Breast epithelium (tissue), 4 donors: Measurements from ENCODE around the gene DPEP3. TPM values are rescaled to one million over a fixed set of nuclear protein-coding genes. Genes with fewer than 3 reads are reported as not detected.

ENCODE experiments used
- DNase-seq, 2 donors: peaks; one replicate each; pipeline ENCODE4 v3.0.0-alpha.2; 2019; ENCODE audit warnings: low spot score in 2 of 2
- H3K27ac ChIP-seq, 2 donors: fragments of 200-600 bp; sonication (generic) in 1 of 2; one replicate each; pipeline ENCODE4 v1.5.1; 2016 to 2019; ENCODE audit warnings: mild to moderate bottlenecking in 1 of 2
- H3K27me3 ChIP-seq, 2 donors: fragments of 200-600 bp; sonication (generic) in 1 of 2; one replicate each; pipeline versions ENCODE4 v1.5.1 to v1.6.0; 2017 to 2019; ENCODE audit warnings: control low read depth in 1 of 2, mild to moderate bottlenecking in 1 of 2
- H3K36me3 ChIP-seq: fragments of 200-600 bp; one replicate; pipeline ENCODE4 v1.5.1; 2019
- H3K4me1 ChIP-seq, 2 donors: fragments of 200-600 bp; sonication (generic); one replicate each; pipeline ENCODE4 v1.5.1; 2016 to 2019; ENCODE audit warnings: control low read depth in 1 of 2
- H3K4me3 ChIP-seq, 3 donors: fragments of 200-600 bp; sonication (generic); 1 replicate in 2 of 3; 2 replicates in 1 of 3; pipeline ENCODE4 v1.5.1; 2016 to 2019; ENCODE audit warnings: mild to moderate bottlenecking in 3 of 3, moderate library complexity in 2 of 3
- H3K9me3 ChIP-seq, 2 donors: fragments of 200-600 bp; sonication (generic) in 1 of 2; one replicate each; pipeline ENCODE4 v1.5.1; 2016 to 2019; ENCODE audit warnings: control low read depth in 1 of 2
- CTCF ChIP-seq, 3 donors: fragments of 450-650 bp; IDR thresholded peaks; one replicate each; pipeline ENCODE4 v1.5.1; 2016 to 2017; ENCODE audit warnings: antibody characterized with exemption in 3 of 3, mild to moderate bottlenecking in 3 of 3, moderate library complexity in 3 of 3
- POLR2A ChIP-seq: fragments of 450-650 bp; IDR thresholded peaks from one replicate; pipeline ENCODE4 v1.6.1; 2016; ENCODE audit warnings: antibody characterized with exemption, mild to moderate bottlenecking, moderate library complexity
- POLR2AphosphoS5 ChIP-seq, 3 donors: sonication (generic); formaldehyde crosslinking; IDR thresholded peaks; one replicate each; pipeline ENCODE4 v1.6.1; 2017; ENCODE audit warnings: antibody characterized with exemption in 3 of 3
- intact Hi-C: fragments of 100-400 bp; cut with DNase I; formaldehyde crosslinking; loops from one replicate; pipeline ENCODE4 v1.15.1; 2023; ENCODE audit warnings: low total_unique reads
- total RNA-seq, 3 donors: library from RNA; depleted of rRNA; stranded (reverse); fragments of >200 nt; gene quantifications; one replicate each; pipeline ENCODE4 v1.1.0, GENCODE V29; 2016

Gene DPEP3
- total RNA-seq, 3 donors from 2014 or later: 0.29 TPM; not detected in 2

DNA sequence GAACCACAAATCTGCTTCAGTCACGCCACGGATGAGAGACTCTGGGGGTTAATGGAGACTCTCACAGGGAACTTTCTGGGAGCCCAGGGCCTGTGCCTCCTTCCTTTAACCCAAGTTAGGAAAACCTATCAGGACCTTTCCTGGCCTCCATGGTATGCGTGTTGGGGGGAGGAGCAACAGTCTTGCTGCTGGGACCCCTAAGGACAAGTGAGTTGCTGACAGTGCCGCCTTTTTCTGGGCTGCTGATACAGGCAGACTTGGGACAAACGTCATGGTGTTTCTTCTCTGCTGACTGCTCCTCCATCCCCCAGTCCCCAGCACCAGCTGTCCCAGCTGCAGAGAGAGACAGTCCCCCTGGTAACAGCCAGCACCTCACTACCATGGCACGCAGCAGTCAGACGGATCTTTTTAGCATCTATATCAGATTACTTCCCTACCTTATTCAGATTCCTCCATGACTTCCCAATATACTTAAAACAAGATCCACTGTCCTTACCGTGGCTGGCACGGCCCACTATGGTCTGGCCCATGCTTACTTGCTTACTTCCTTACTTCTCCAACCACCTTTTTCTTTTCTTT is 28.9 kb upstream of the DPEP3 start:
- no peaks in the 10 kb centered on the region for H3K36me3 ChIP-seq

GRCh38 chr16:68005786-68006286 is 25.5 kb upstream of the DPEP3 start:
- intact Hi-C loops: no loop called here
- no peak overlapping the region for H3K4me3 ChIP-seq
- DNase-seq: peak in 1 of 2 donors; percentile 25
- H3K36me3 ChIP-seq: no peaks in the 10 kb centered on the region
- no peaks in the 10 kb centered on the region for H3K27me3 ChIP-seq
- no peaks in the 10 kb centered on the region for H3K4me1 ChIP-seq
- no peak for TF ChIP-seq POLR2AphosphoS5 (IDR thresholded peaks at IDR 0.05)
- TF ChIP-seq POLR2A: no peak
- TF ChIP-seq CTCF (IDR thresholded peaks at IDR 0.05): no peak
- peak overlapping the region; percentile 44 to 66 for H3K27ac ChIP-seq
- no peaks in the 10 kb centered on the region for H3K9me3 ChIP-seq

More for the DNA sequence above, 28.9 kb upstream of the DPEP3 start:
- no peak for TF ChIP-seq CTCF (IDR thresholded peaks at IDR 0.05)
- TF ChIP-seq POLR2A: no peak
- no peak for TF ChIP-seq POLR2AphosphoS5 (IDR thresholded peaks at IDR 0.05)
- H3K27ac ChIP-seq: no peak overlapping the region
- no peaks in the 10 kb centered on the region for H3K9me3 ChIP-seq
- intact Hi-C loops: no loop called here
- no peak for DNase-seq
- no peaks in the 10 kb centered on the region for H3K27me3 ChIP-seq
- no peak overlapping the region for H3K4me3 ChIP-seq
- no peaks in the 10 kb centered on the region for H3K4me1 ChIP-seq

- TF ChIP-seq POLR2AphosphoS5 (IDR thresholded peaks at IDR 0.05) (no peak), POLR2A (no peak), CTCF (IDR thresholded peaks at IDR 0.05) (no peak)
Measured at GRCh38 chr16:68005211-68005610, 24.9 kb upstream of the DPEP3 start.

DNA sequence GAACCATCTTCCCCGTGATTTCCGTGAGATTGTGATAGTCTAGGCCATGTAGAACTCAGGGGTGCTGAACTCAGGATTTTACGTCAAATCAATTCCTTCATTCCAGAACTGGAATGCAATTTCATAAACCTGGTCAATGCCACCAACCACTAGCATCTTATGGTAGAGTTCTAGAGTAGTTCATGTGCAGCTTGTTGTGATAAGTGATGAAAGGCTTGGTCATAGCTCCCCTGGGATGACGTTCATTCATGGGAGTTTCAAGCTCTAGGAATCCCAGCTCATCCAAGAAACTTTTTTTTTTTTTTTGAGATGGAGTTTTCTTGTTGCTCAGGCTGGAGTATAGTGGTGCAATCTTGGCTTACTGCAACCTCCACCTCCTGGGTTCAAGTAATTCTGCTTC is 22.7 kb upstream of the DPEP3 start:
- Histone ChIP-seq H3K9me3 (no peaks in the 10 kb centered on the region), H3K4me1 (no peaks in the 10 kb centered on the region), H3K27me3 (no peaks in the 10 kb centered on the region), H3K4me3 (no peak overlapping the region), H3K27ac (no peak overlapping the region), H3K36me3 (no peaks in the 10 kb centered on the region)
- intact Hi-C loops: no loop called here
- TF ChIP-seq CTCF (IDR thresholded peaks at IDR 0.05) (no peak), POLR2A (no peak), POLR2AphosphoS5 (IDR thresholded peaks at IDR 0.05) (no peak)
- DNase-seq: no peak

More at GRCh38 chr16:68005211-68005610, 24.9 kb upstream of the DPEP3 start:
- Histone ChIP-seq H3K9me3 (no peaks in the 10 kb centered on the region), H3K4me3 (no peak overlapping the region), H3K36me3 (no peaks in the 10 kb centered on the region), H3K27ac (peak overlapping the region; percentile 44 to 66), H3K27me3 (no peaks in the 10 kb centered on the region), H3K4me1 (no peaks in the 10 kb centered on the region)
- no peak for DNase-seq
- intact Hi-C loops: no loop called here

GRCh38 chr16:68000450-68000849 is 20.2 kb upstream of the DPEP3 start:
- DNase-seq: no peak
- Histone ChIP-seq H3K27ac (peak overlapping the region in 1 of 2 donors; percentile 7), H3K27me3 (no peaks in the 10 kb centered on the region), H3K9me3 (no peaks in the 10 kb centered on the region), H3K4me1 (no peaks in the 10 kb centered on the region), H3K36me3 (no peaks in the 10 kb centered on the region), H3K4me3 (no peak overlapping the region)
- intact Hi-C loops: no loop called here
- TF ChIP-seq CTCF (IDR thresholded peaks at IDR 0.05) (no peak), POLR2A (no peak), POLR2AphosphoS5 (IDR thresholded peaks at IDR 0.05) (no peak)
